Measurements from ENCODE around the gene IL21R.
"Not testable (repeated sequence)": the region's sequence is repeated elsewhere in the genome, so short reads cannot be mapped to it uniquely, and the experiment has no call there.

The IL21R gene

GRCh38 chr16:27428026-27428785 is 26.2 kb downstream of the IL21R start:
- DNase-seq: no peak

GRCh38 chr16:27429330-27429871 is 27.4 kb downstream of the IL21R start:
- DNase-seq: no peak

GRCh38 chr16:27429981-27430441 is 28.0 kb downstream of the IL21R start:
- DNase-seq: no peak

GRCh38 chr16:27430512-27430911 is 28.5 kb downstream of the IL21R start:
- no peak for DNase-seq

- no peak for DNase-seq
Measured at GRCh38 chr16:27430923-27431484, 29.0 kb downstream of the IL21R start.

GRCh38 chr16:27431773-27432532 is 30.0 kb downstream of the IL21R start:
- no peak for DNase-seq

GRCh38 chr16:27432558-27432957 is 30.6 kb downstream of the IL21R start:
- DNase-seq: no peak

- not testable (repeated sequence) for DNase-seq
Measured at GRCh38 chr16:27433191-27433590, 31.2 kb downstream of the IL21R start.

GRCh38 chr16:27433636-27434035 is 31.7 kb downstream of the IL21R start:
- DNase-seq: no peak

GRCh38 chr16:27434141-27435051 is 32.4 kb downstream of the IL21R start:
- no peak for DNase-seq

- not testable (repeated sequence) for DNase-seq
Measured at GRCh38 chr16:27435146-27435545, 33.2 kb downstream of the IL21R start.

- no peak for DNase-seq
Measured at GRCh38 chr16:27436065-27436464, 34.1 kb downstream of the IL21R start.

- no peak for DNase-seq
Measured at GRCh38 chr16:27436921-27437650, 35.1 kb downstream of the IL21R start.

- DNase-seq: no peak
Measured at GRCh38 chr16:27437946-27438345, 36.0 kb downstream of the IL21R start.

GRCh38 chr16:27439271-27440018 is 37.5 kb downstream of the IL21R start:
- DNase-seq: no peak

GRCh38 chr16:27441276-27441675 is 39.3 kb downstream of the IL21R start:
- no peak for DNase-seq

- DNase-seq: no peak
Measured at GRCh38 chr16:27441998-27442397, 40.0 kb downstream of the IL21R start.

- DNase-seq: no peak
Measured at GRCh38 chr16:27444015-27444414, 42.0 kb downstream of the IL21R start.

- DNase-seq: no peak
Measured at GRCh38 chr16:27444470-27444869, 42.5 kb downstream of the IL21R start.

GRCh38 chr16:27445502-27446175 is 43.7 kb downstream of the IL21R start:
- no peak for DNase-seq

All from stimulated activated CD4-positive, alpha-beta T cell treated with anti-CD3 and anti-CD28 coated beads, Interleukin-12 subunit alpha, Interleukin-12 subunit beta, amount 100 ng/mL, for 4 hours (primary cell).